ENCODE measurements around the gene HS3ST3B1.

- TF ChIP-seq CTCF (conservative IDR thresholded peaks at IDR 0.05) (no peak), ZFX (IDR thresholded peaks at IDR 0.05) (no peak)
Observed at GRCh38 chr17:14311186-14311705, 10.4 kb downstream of the HS3ST3B1 start.

Data from C4-2B (cell line).